ENCODE data around the gene HOXD9. TPM values are rescaled to one million over a fixed set of nuclear protein-coding genes. Genes with fewer than 3 reads are reported as not detected.

HOXD9 gene
- polyA plus RNA-seq, 3 donors: not detected

DNA sequence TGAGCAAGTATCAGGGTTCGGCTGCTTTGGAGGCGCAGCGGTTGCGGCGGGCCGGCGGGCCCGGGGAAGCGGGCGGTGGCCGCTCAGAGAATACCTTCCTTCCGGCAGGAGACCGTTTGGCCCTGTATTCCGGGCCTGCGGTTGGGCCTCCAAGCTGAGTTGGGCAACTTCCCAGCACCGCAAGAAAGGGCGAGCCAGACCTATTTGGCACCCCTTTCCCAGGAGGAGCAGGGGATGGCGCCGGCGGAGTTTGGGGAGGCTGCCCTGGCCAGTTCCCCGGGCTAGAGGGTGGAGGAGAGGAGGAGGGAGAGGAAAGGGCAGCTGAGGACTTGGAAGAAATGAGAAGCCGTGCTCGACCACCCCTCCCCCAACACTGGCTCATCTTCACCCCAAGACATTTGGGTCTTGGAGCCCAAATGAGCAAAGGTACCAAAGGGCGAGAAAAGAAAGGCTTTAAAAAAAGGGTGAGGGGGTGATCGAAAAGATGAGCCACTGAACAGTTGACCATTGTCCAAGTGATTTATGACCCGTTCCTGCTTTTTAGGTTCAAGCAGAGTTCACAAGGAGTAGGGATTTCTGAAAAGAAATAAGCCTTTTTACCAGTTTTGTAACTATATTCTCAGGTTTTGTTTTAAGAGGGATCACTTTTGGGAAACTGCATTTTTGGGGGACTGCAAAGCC is 43.0 kb downstream of the HOXD9 start:
- Histone ChIP-seq H3K9me3 (replicated peaks in 1 of 2; ENCODE audit: control insufficient read depth in 1 of 2, insufficient read depth in 1 of 2, low read length in 2 of 2) (peaks cover 4 to 45% of the 10 kb centered on the region in 2 donors), H3K27me3 (ENCODE audit: control insufficient read depth in 2 of 2, insufficient read depth in 2 of 2, low read length in 2 of 2) (peaks cover 80 to 100% of the 10 kb centered on the region in 2 donors), H3K36me3 (replicated peaks in 1 of 2; ENCODE audit: control insufficient read depth in 1 of 2, insufficient read depth in 2 of 2, low read length in 2 of 2) (no peaks in the 10 kb centered on the region), H2AFZ (ENCODE audit: insufficient read depth, low read depth, low read length, poor library complexity, severe bottlenecking) (no peak overlapping the region), H3K27ac (ENCODE audit: low read depth in 1 of 2, low read length in 2 of 2) (no peak overlapping the region), H3K9ac (ENCODE audit: insufficient read depth, low read length, poor library complexity, severe bottlenecking) (no peak overlapping the region), H3K4me2 (replicated peaks; ENCODE audit: extremely low read depth, low read length, poor library complexity, severe bottlenecking) (no peak overlapping the region), H4K20me1 (ENCODE audit: insufficient read depth, low read length) (no peaks in the 10 kb centered on the region), H3K79me2 (ENCODE audit: insufficient read depth, low read length) (no peaks in the 10 kb centered on the region), H3K4me1 (ENCODE audit: control insufficient read depth in 1 of 2, insufficient read depth in 2 of 2, low read length in 2 of 2) (no peaks in the 10 kb centered on the region), H3K4me3 (replicated peaks in 1 of 3; ENCODE audit: low read depth in 2 of 3, low read length in 3 of 3) (no peak overlapping the region)
- Mint-ChIP-seq H3K36me3 (peaks cover 0 to 8% of the 10 kb centered on the region in 2 donors), H3K4me1 (no peaks in the 10 kb centered on the region), H3K27ac (no peak overlapping the region), H3K9me3 (peaks cover 0 to 50% (median 28%) of the 10 kb centered on the region in 7 donors), H3K27me3 (ENCODE audit: low read depth in 3 of 3) (peaks cover 93 to 100% (median 100%) of the 10 kb centered on the region in 3 donors), H3K4me3 (peak overlapping the region in 1 of 2 donors; percentile 69)
- no peak for TF ChIP-seq CTCF (IDR thresholded peaks at IDR 0.05)
- DNase-seq: no peak
- WGBS (ENCODE audit: insufficient coverage): 2% methylated on average over 19 of the region's 26 CpGs
- intact Hi-C loops (cut with micrococcal nuclease): no loop called here

GRCh38 chr2:176166272-176166671 is 43.8 kb downstream of the HOXD9 start:
- H3K4me1 Mint-ChIP-seq: no peaks in the 10 kb centered on the region
- no peak for DNase-seq
- peaks cover 82 to 100% of the 10 kb centered on the region in 2 donors for H3K27me3 ChIP-seq (ENCODE audit: control insufficient read depth in 2 of 2, insufficient read depth in 2 of 2, low read length in 2 of 2)
- H4K20me1 ChIP-seq (ENCODE audit: insufficient read depth, low read length): no peaks in the 10 kb centered on the region
- no peak for TF ChIP-seq CTCF (IDR thresholded peaks at IDR 0.05)
- no peaks in the 10 kb centered on the region for H3K4me1 ChIP-seq (ENCODE audit: control insufficient read depth in 1 of 2, insufficient read depth in 2 of 2, low read length in 2 of 2)
- intact Hi-C loops (cut with micrococcal nuclease): no loop called here
- peaks cover 0 to 40% of the 10 kb centered on the region in 2 donors for H3K9me3 ChIP-seq (replicated peaks in 1 of 2; ENCODE audit: control insufficient read depth in 1 of 2, insufficient read depth in 1 of 2, low read length in 2 of 2)
- no peaks in the 10 kb centered on the region for H3K36me3 ChIP-seq (replicated peaks in 1 of 2; ENCODE audit: control insufficient read depth in 1 of 2, insufficient read depth in 2 of 2, low read length in 2 of 2)
- no peaks in the 10 kb centered on the region for H3K79me2 ChIP-seq (ENCODE audit: insufficient read depth, low read length)
- no peak overlapping the region for H3K4me2 ChIP-seq (replicated peaks; ENCODE audit: extremely low read depth, low read length, poor library complexity, severe bottlenecking)
- H3K27ac ChIP-seq (ENCODE audit: low read depth in 1 of 2, low read length in 2 of 2): no peak overlapping the region
- H3K27me3 Mint-ChIP-seq (ENCODE audit: low read depth in 3 of 3): peaks cover 93 to 100% (median 100%) of the 10 kb centered on the region in 3 donors
- no peak overlapping the region for H3K9ac ChIP-seq (ENCODE audit: insufficient read depth, low read length, poor library complexity, severe bottlenecking)
- H3K9me3 Mint-ChIP-seq: peaks cover 0 to 42% (median 26%) of the 10 kb centered on the region in 7 donors
- H3K36me3 Mint-ChIP-seq: peaks cover 0 to 8% of the 10 kb centered on the region in 2 donors
- no peak overlapping the region for H3K27ac Mint-ChIP-seq
- H3K4me3 ChIP-seq (replicated peaks in 1 of 3; ENCODE audit: low read depth in 2 of 3, low read length in 3 of 3): no peak overlapping the region
- H3K4me3 Mint-ChIP-seq: peak overlapping the region in 1 of 2 donors; percentile 69
- 20% methylated on average over 1 of the region's 2 CpGs for WGBS (ENCODE audit: insufficient coverage)
- H2AFZ ChIP-seq (ENCODE audit: insufficient read depth, low read depth, low read length, poor library complexity, severe bottlenecking): no peak overlapping the region

Measured in CD14-positive monocyte (primary cell).